AG09309 (cell line): ENCODE measurements around the gene TUBB.

Experiments
- DNase-seq: peaks from one replicate; pipeline ENCODE4 v3.0.0-alpha.2; 2010; ENCODE audit warnings: low read depth
- H3K4me3 ChIP-seq: 2 replicates; pipeline ENCODE4 v1.5.1; 2011; ENCODE audit warnings: mild to moderate bottlenecking, low read depth, low read length, moderate library complexity; ENCODE audit not compliant: control insufficient read depth
- CTCF ChIP-seq: IDR thresholded peaks from 2 replicates; pipeline ENCODE4 v1.5.1; 2011; ENCODE audit warnings: mild to moderate bottlenecking, low read depth, low read length, inconsistent platforms; ENCODE audit not compliant: insufficient read depth, control insufficient read depth; ENCODE audit errors: missing control alignments

TUBB gene

GRCh38 chr6:30766461-30767157 lies 46.5 kb downstream of the TUBB start:
- DNase-seq: no peak
- no peak overlapping the region for H3K4me3 ChIP-seq

GRCh38 chr6:30767158-30767943 lies 47.2 kb downstream of the TUBB start:
- no peak for TF ChIP-seq CTCF
- no peak overlapping the region for H3K4me3 ChIP-seq
- no peak for DNase-seq

More at GRCh38 chr6:30766461-30767157, 46.5 kb downstream of the TUBB start:
- TF ChIP-seq CTCF: no peak

GRCh38 chr6:30767944-30768301 lies 47.8 kb downstream of the TUBB start:
- no peak for DNase-seq
- TF ChIP-seq CTCF: no peak
- H3K4me3 ChIP-seq: no peak overlapping the region

GRCh38 chr6:30768634-30769087 lies 48.5 kb downstream of the TUBB start:
- no peak for TF ChIP-seq CTCF
- no peak for DNase-seq
- H3K4me3 ChIP-seq: no peak overlapping the region

- no peak overlapping the region; the same call in 1 of the 2 replicates for H3K4me3 ChIP-seq
- peak; percentile 86 for DNase-seq
- TF ChIP-seq CTCF: no peak
These were observed 49.1 kb downstream of the TUBB start for GRCh38 chr6:30769088-30769852.

- no peak for DNase-seq
- no peak overlapping the region for H3K4me3 ChIP-seq
- TF ChIP-seq CTCF: no peak
These were observed 49.8 kb downstream of the TUBB start for GRCh38 chr6:30769853-30770524.
